Measurements from ENCODE around the gene ICOSLG. TPM values are rescaled to one million over a fixed set of nuclear protein-coding genes. Genes with fewer than 3 reads are reported as not detected.

ICOSLG gene
- total RNA-seq, 1 experiment from 2014 or later: 9.0 TPM

DNA sequence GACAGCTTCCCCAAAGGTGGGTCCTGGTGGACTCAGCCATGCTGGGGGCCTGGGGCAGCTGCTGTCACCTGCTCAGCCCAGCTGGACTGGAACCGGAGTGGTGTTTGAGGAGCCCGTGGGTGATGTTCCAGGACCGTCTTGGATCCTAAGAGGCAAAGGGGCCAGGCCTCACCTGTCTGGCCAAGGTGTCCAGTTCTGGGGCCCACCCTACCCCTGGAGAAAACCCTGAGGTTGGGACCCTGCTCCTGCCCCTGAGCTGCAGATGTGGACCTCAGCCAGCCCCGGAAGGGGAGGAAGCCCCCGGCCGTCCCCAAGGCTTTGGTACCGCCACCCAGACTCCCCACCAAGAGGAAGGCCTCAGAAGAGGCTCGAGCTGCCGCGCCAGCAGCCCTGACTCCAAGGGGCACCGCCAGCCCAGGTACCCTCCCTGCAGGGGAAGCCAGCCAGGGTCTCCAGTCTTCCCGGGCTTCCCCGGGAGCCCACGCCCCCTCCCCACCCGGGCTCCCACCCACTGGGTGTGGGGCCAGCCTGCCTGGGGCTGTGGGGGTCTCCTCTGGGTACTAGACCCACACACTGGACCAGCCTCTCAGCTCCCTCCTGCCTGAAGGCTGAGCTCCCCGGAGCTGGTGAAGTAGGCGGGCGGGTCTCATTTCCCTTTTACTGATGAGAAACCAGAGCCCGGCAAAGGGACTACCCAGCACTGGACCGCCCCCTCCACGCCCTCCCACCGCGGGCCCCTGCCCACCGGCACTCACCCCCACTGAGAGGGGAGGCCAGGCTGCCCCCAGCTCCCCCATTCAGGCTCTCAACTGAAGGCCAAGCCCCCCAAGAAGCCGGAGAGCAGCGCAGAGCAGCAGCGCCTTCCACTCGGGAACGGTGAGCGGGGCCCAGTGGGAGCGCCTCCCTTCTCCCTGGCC lies 46.2 kb upstream of the ICOSLG start (continued):
- TF ChIP-seq, protein P1, sequence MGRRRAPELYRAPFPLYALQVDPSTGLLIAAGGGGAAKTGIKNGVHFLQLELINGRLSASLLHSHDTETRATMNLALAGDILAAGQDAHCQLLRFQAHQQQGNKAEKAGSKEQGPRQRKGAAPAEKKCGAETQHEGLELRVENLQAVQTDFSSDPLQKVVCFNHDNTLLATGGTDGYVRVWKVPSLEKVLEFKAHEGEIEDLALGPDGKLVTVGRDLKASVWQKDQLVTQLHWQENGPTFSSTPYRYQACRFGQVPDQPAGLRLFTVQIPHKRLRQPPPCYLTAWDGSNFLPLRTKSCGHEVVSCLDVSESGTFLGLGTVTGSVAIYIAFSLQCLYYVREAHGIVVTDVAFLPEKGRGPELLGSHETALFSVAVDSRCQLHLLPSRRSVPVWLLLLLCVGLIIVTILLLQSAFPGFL (CRISPR knock-in tag; IDR thresholded peaks at IDR 0.05; ENCODE audit: borderline replicate concordance): no peak
- TF ChIP-seq, protein P2, sequence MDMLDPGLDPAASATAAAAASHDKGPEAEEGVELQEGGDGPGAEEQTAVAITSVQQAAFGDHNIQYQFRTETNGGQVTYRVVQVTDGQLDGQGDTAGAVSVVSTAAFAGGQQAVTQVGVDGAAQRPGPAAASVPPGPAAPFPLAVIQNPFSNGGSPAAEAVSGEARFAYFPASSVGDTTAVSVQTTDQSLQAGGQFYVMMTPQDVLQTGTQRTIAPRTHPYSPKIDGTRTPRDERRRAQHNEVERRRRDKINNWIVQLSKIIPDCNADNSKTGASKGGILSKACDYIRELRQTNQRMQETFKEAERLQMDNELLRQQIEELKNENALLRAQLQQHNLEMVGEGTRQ (CRISPR knock-in tag; IDR thresholded peaks at IDR 0.05): no peak
- TF ChIP-seq FOXK1 (CRISPR knock-in tag; IDR thresholded peaks at IDR 0.05) (no peak), ZNF263 (CRISPR knock-in tag; IDR thresholded peaks at IDR 0.05; ENCODE audit: low read depth) (no peak)

DNA sequence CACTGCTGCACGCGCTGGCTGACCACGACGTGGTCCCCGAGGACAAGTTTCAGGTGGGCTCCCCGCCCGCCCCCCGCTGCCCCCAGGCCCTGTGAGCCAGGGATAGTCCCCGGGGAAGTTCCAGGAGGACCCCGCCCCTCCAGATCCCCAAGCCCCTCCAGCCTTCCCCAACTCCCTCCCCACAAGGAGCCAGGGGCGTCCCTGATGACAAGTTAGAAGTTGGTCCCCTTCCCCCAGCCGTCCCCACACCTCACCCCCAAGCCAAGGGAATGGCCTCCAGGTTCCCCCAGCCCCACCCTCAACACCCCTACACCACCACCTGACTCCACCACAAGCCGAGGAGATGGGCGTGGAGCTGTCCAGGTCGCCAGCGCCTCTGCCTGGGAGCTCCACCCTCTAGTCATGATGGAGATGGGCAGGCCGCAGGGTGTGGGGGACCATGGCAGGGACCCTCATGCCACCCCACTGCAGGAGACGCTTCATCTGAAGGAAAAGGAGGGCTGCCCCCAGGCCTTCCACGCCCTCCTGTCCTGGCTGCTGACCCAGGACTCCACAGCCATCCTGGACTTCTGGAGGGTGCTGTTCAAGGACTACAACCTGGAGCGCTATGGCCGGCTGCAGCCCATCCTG lies 45.5 kb upstream of the ICOSLG start:
- Mint-ChIP-seq H3K4me1 (peaks cover 21% of the 10 kb centered on the region), H3K9me3 (no peaks in the 10 kb centered on the region), H3K27ac (no peak overlapping the region), H3K36me3 (no peaks in the 10 kb centered on the region), H3K27me3 (ENCODE audit: low read depth) (peaks cover 30% of the 10 kb centered on the region), H3K4me3 (no peak overlapping the region)
- DNase-seq (ENCODE audit: low spot score) (no peak), ATAC-seq (no peak)
- TF ChIP-seq, protein P3, sequence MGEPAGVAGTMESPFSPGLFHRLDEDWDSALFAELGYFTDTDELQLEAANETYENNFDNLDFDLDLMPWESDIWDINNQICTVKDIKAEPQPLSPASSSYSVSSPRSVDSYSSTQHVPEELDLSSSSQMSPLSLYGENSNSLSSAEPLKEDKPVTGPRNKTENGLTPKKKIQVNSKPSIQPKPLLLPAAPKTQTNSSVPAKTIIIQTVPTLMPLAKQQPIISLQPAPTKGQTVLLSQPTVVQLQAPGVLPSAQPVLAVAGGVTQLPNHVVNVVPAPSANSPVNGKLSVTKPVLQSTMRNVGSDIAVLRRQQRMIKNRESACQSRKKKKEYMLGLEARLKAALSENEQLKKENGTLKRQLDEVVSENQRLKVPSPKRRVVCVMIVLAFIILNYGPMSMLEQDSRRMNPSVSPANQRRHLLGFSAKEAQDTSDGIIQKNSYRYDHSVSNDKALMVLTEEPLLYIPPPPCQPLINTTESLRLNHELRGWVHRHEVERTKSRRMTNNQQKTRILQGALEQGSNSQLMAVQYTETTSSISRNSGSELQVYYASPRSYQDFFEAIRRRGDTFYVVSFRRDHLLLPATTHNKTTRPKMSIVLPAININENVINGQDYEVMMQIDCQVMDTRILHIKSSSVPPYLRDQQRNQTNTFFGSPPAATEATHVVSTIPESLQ (CRISPR knock-in tag; IDR thresholded peaks at IDR 0.05): no peak
- TF ChIP-seq, protein P4, sequence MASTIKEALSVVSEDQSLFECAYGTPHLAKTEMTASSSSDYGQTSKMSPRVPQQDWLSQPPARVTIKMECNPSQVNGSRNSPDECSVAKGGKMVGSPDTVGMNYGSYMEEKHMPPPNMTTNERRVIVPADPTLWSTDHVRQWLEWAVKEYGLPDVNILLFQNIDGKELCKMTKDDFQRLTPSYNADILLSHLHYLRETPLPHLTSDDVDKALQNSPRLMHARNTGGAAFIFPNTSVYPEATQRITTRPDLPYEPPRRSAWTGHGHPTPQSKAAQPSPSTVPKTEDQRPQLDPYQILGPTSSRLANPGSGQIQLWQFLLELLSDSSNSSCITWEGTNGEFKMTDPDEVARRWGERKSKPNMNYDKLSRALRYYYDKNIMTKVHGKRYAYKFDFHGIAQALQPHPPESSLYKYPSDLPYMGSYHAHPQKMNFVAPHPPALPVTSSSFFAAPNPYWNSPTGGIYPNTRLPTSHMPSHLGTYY (CRISPR knock-in tag; IDR thresholded peaks at IDR 0.05): no peak
- TF ChIP-seq, protein P5, sequence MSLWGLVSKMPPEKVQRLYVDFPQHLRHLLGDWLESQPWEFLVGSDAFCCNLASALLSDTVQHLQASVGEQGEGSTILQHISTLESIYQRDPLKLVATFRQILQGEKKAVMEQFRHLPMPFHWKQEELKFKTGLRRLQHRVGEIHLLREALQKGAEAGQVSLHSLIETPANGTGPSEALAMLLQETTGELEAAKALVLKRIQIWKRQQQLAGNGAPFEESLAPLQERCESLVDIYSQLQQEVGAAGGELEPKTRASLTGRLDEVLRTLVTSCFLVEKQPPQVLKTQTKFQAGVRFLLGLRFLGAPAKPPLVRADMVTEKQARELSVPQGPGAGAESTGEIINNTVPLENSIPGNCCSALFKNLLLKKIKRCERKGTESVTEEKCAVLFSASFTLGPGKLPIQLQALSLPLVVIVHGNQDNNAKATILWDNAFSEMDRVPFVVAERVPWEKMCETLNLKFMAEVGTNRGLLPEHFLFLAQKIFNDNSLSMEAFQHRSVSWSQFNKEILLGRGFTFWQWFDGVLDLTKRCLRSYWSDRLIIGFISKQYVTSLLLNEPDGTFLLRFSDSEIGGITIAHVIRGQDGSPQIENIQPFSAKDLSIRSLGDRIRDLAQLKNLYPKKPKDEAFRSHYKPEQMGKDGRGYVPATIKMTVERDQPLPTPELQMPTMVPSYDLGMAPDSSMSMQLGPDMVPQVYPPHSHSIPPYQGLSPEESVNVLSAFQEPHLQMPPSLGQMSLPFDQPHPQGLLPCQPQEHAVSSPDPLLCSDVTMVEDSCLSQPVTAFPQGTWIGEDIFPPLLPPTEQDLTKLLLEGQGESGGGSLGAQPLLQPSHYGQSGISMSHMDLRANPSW (CRISPR knock-in tag; conservative IDR thresholded peaks at IDR 0.05; ENCODE audit: low read depth): no peak
- TF ChIP-seq ZNF396 (CRISPR knock-in tag; IDR thresholded peaks at IDR 0.05; ENCODE audit: borderline replicate concordance) (no peak), RELA (CRISPR knock-in tag; IDR thresholded peaks at IDR 0.05; ENCODE audit: borderline replicate concordance) (no peak), JUN (CRISPR knock-in tag; IDR thresholded peaks at IDR 0.05) (no peak), MYBL2 (CRISPR knock-in tag; IDR thresholded peaks at IDR 0.05) (no peak), ZNF219 (CRISPR knock-in tag; IDR thresholded peaks at IDR 0.05; ENCODE audit: borderline replicate concordance) (no peak), FOXK1 (CRISPR knock-in tag; IDR thresholded peaks at IDR 0.05) (no peak), SP1 (CRISPR knock-in tag; conservative IDR thresholded peaks at IDR 0.05) (no peak), TEAD4 (CRISPR knock-in tag; IDR thresholded peaks at IDR 0.05) (no peak), ZNF423 (CRISPR knock-in tag; IDR thresholded peaks at IDR 0.05) (no peak), GABPB1 (CRISPR knock-in tag; IDR thresholded peaks at IDR 0.05) (no peak)
- TF ChIP-seq, protein P6, sequence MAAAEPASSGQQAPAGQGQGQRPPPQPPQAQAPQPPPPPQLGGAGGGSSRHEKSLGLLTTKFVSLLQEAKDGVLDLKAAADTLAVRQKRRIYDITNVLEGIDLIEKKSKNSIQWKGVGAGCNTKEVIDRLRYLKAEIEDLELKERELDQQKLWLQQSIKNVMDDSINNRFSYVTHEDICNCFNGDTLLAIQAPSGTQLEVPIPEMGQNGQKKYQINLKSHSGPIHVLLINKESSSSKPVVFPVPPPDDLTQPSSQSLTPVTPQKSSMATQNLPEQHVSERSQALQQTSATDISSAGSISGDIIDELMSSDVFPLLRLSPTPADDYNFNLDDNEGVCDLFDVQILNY (CRISPR knock-in tag; IDR thresholded peaks at IDR 0.05): no peak
- TF ChIP-seq, protein P7, sequence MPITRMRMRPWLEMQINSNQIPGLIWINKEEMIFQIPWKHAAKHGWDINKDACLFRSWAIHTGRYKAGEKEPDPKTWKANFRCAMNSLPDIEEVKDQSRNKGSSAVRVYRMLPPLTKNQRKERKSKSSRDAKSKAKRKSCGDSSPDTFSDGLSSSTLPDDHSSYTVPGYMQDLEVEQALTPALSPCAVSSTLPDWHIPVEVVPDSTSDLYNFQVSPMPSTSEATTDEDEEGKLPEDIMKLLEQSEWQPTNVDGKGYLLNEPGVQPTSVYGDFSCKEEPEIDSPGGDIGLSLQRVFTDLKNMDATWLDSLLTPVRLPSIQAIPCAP (CRISPR knock-in tag; IDR thresholded peaks at IDR 0.05): no peak
- TF ChIP-seq, protein P8, sequence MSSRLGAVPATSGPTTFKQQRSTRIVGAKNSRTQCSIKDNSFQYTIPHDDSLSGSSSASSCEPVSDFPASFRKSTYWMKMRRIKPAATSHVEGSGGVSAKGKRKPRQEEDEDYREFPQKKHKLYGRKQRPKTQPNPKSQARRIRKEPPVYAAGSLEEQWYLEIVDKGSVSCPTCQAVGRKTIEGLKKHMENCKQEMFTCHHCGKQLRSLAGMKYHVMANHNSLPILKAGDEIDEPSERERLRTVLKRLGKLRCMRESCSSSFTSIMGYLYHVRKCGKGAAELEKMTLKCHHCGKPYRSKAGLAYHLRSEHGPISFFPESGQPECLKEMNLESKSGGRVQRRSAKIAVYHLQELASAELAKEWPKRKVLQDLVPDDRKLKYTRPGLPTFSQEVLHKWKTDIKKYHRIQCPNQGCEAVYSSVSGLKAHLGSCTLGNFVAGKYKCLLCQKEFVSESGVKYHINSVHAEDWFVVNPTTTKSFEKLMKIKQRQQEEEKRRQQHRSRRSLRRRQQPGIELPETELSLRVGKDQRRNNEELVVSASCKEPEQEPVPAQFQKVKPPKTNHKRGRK (CRISPR knock-in tag; IDR thresholded peaks at IDR 0.05; ENCODE audit: borderline replicate concordance): no peak
- ChIA-PET POLR2A (interaction anchor here (0.7 kb wide), 1 partner anchor 359 kb away, joined by 4 read pairs; no protein-coding TSS in a partner anchor), CTCF (interaction anchor here (2.9 kb wide), 1 partner anchor 11 kb away, joined by 22 read pairs; no protein-coding TSS in a partner anchor)

All from WTC11 (cell line).